Hepatocyte (in vitro differentiated cells): ENCODE results near the gene OR51B4. TPM values are rescaled to one million over a fixed set of nuclear protein-coding genes. Genes with fewer than 3 reads are reported as not detected.
"Not testable (repeated sequence)": the region's sequence is repeated elsewhere in the genome, so short reads cannot be mapped to it uniquely, and the experiment has no call there.

ENCODE experiments used
- DNase-seq: peaks from one replicate; pipeline ENCODE4 v3.0.0-alpha.2; 2016; ENCODE audit warnings: low spot score
- H2AFZ ChIP-seq: fragments of 200-600 bp; sonication (generic); 2 replicates; pipeline ENCODE4 v1.6.0; 2016; ENCODE audit warnings: antibody characterized with exemption, mild to moderate bottlenecking
- H3K27ac ChIP-seq: fragments of 200-600 bp; sonication (generic); 2 replicates; pipeline ENCODE4 v1.5.1; 2016; ENCODE audit warnings: mild to moderate bottlenecking
- H3K27me3 ChIP-seq: fragments of 200-600 bp; sonication (generic); 2 replicates; pipeline ENCODE4 v1.6.1; 2016
- H3K36me3 ChIP-seq: fragments of 200-600 bp; sonication (generic); replicated peaks from 2 replicates; pipeline ENCODE4 v1.5.1; 2016; ENCODE audit warnings: low read depth; ENCODE audit not compliant: insufficient read depth
- H3K4me1 ChIP-seq: fragments of 200-600 bp; sonication (generic); 2 replicates; pipeline ENCODE4 v1.5.1; 2016; ENCODE audit warnings: mild to moderate bottlenecking, moderate library complexity; ENCODE audit not compliant: insufficient read depth
- H3K4me2 ChIP-seq: fragments of 200-600 bp; sonication (generic); 2 replicates; pipeline ENCODE4 v1.6.0; 2016
- H3K4me3 ChIP-seq: fragments of 200-600 bp; sonication (generic); 2 replicates; pipeline ENCODE4 v1.5.1; 2016; ENCODE audit warnings: mild to moderate bottlenecking
- H3K79me2 ChIP-seq: fragments of 200-600 bp; sonication (generic); 2 replicates; pipeline ENCODE4 v1.6.0; 2017; ENCODE audit warnings: mild to moderate bottlenecking
- H3K9me2 ChIP-seq: fragments of 200-600 bp; sonication (generic); replicated peaks from 2 replicates; pipeline ENCODE4 v1.6.0; 2017; ENCODE audit warnings: mild to moderate bottlenecking; ENCODE audit not compliant: insufficient read depth
- H3K9me3 ChIP-seq: fragments of 200-600 bp; sonication (generic); 2 replicates; pipeline ENCODE4 v1.5.1; 2016; ENCODE audit warnings: low read depth, mild to moderate bottlenecking
- H4K20me1 ChIP-seq: fragments of 200-600 bp; sonication (generic); 2 replicates; pipeline ENCODE4 v1.6.0; 2016; ENCODE audit warnings: mild to moderate bottlenecking; ENCODE audit not compliant: insufficient read depth, poor library complexity, severe bottlenecking
- EZH2 ChIP-seq: fragments of 200-600 bp; sonication (generic); IDR thresholded peaks from 2 replicates; pipeline ENCODE4 v1.6.1; 2016; ENCODE audit warnings: antibody characterized with exemption, mild to moderate bottlenecking, borderline replicate concordance
- EZH2phosphoT487 ChIP-seq: fragments of 200-600 bp; sonication (generic); IDR thresholded peaks from one replicate; pipeline ENCODE4 v1.6.1; 2018; ENCODE audit warnings: antibody characterized with exemption, mild to moderate bottlenecking, low read depth, moderate library complexity; ENCODE audit not compliant: unreplicated experiment, severe bottlenecking
- WGBS: methylation state at CpG from one replicate; pipeline ENCODE4 v1.1.6; 2016; ENCODE audit warnings: low lambda C conversion rate; ENCODE audit errors: missing lambda C conversion rate; 5-methylcytosine and 5-hydroxymethylcytosine counted together
- polyA plus RNA-seq: library from polyadenylated mRNA; unstranded; fragments of >200 nt; fragmentation: Nextera tagmentation; extraction: Ambion mirVana; gene quantifications from 2 replicates; pipeline ENCODE4 v1.2.1, GENCODE V29; 2016
- total RNA-seq: library from RNA; depleted of rRNA; stranded (reverse); fragments of >200 nt; gene quantifications from 2 replicates; pipeline ENCODE4 v1.2.3, GENCODE V29; 2014
- TF ChIP-seq, protein P1 (sequence below): fragments of 200-600 bp; sonication (generic); IDR thresholded peaks from 2 replicates; pipeline ENCODE4 v1.5.1; 2016; ENCODE audit warnings: antibody characterized with exemption, mild to moderate bottlenecking; ENCODE audit not compliant: poor library complexity

The OR51B4 gene
- total and polyA plus RNA-seq, 2 experiments from 2014 or later, result not detected

- Histone ChIP-seq H3K9me3 (no peaks in the 10 kb centered on the region), H3K27me3 (no peaks in the 10 kb centered on the region), H3K27ac (no peak overlapping the region), H3K79me2 (no peaks in the 10 kb centered on the region), H3K4me3 (no peak overlapping the region), H2AFZ (no peak overlapping the region), H3K36me3 (no peaks in the 10 kb centered on the region), H3K9me2 (no peaks in the 10 kb centered on the region), H3K4me1 (no peaks in the 10 kb centered on the region), H4K20me1 (no peaks in the 10 kb centered on the region), H3K4me2 (no peak overlapping the region)
- WGBS, result 91% methylated on average over 1 of the region's 1 CpG
- DNase-seq, result no peak
- TF ChIP-seq EZH2phosphoT487 (no peak), EZH2 (no peak)
- TF ChIP-seq, protein P1, sequence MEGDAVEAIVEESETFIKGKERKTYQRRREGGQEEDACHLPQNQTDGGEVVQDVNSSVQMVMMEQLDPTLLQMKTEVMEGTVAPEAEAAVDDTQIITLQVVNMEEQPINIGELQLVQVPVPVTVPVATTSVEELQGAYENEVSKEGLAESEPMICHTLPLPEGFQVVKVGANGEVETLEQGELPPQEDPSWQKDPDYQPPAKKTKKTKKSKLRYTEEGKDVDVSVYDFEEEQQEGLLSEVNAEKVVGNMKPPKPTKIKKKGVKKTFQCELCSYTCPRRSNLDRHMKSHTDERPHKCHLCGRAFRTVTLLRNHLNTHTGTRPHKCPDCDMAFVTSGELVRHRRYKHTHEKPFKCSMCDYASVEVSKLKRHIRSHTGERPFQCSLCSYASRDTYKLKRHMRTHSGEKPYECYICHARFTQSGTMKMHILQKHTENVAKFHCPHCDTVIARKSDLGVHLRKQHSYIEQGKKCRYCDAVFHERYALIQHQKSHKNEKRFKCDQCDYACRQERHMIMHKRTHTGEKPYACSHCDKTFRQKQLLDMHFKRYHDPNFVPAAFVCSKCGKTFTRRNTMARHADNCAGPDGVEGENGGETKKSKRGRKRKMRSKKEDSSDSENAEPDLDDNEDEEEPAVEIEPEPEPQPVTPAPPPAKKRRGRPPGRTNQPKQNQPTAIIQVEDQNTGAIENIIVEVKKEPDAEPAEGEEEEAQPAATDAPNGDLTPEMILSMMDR, result no peak
Measured at GRCh38 chr11:5339771-5340322, 38.1 kb upstream of the OR51B4 start.

- not testable (repeated sequence) for H3K4me3 ChIP-seq
Measured at GRCh38 chr11:5337253-5337652, 35.5 kb upstream of the OR51B4 start.

GRCh38 chr11:5336331-5336730 is 34.6 kb upstream of the OR51B4 start:
- Histone ChIP-seq H3K36me3 (no peaks in the 10 kb centered on the region), H4K20me1 (no peaks in the 10 kb centered on the region), H3K9me2 (no peaks in the 10 kb centered on the region), H3K4me3 (no peak overlapping the region), H2AFZ (no peak overlapping the region), H3K27ac (no peak overlapping the region), H3K9me3 (no peaks in the 10 kb centered on the region), H3K27me3 (no peaks in the 10 kb centered on the region), H3K79me2 (no peaks in the 10 kb centered on the region), H3K4me2 (no peak overlapping the region), H3K4me1 (no peaks in the 10 kb centered on the region)
- TF ChIP-seq EZH2 (no peak), EZH2phosphoT487 (no peak)
- TF ChIP-seq, protein P1, result no peak
- DNase-seq, result no peak

More at GRCh38 chr11:5337253-5337652, 35.5 kb upstream of the OR51B4 start:
- DNase-seq, H3K36me3 ChIP-seq, H2AFZ ChIP-seq, H4K20me1 ChIP-seq, H3K9me2 ChIP-seq, H3K79me2 ChIP-seq, H3K4me1 ChIP-seq, H3K27me3 ChIP-seq, H3K4me2 ChIP-seq, H3K9me3 ChIP-seq, H3K27ac ChIP-seq: not testable (repeated sequence)
- 92% methylated on average over 1 of the region's 1 CpG for WGBS

DNA sequence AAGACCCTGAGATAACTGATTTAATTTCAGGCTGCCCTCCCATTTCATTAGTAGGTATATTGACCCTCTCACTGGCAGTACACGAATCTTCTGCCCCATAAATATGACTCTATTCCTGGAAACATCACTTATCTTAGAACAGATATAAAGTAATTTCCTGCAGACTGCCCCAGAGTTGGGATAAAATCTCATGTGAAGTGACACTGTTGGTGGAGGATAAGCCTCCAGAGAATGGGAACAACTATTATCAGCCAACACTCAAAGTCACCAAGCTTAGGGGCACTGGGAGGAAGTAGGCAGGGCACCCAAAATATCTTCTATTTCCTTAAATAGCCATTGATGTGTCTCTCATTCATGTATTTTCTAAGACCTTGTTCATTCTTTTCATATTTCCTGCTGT is 33.4 kb upstream of the OR51B4 start:
- TF ChIP-seq EZH2 (no peak), EZH2phosphoT487 (no peak)
- TF ChIP-seq, protein P1, result no peak

More for the DNA sequence above, 33.4 kb upstream of the OR51B4 start:
- H4K20me1 ChIP-seq, result no peaks in the 10 kb centered on the region
- H3K27me3 ChIP-seq, result no peaks in the 10 kb centered on the region
- H3K27ac ChIP-seq, result no peak overlapping the region
- no peaks in the 10 kb centered on the region for H3K79me2 ChIP-seq
- H3K9me2 ChIP-seq, result no peaks in the 10 kb centered on the region
- no peak overlapping the region for H2AFZ ChIP-seq
- no peak overlapping the region for H3K4me3 ChIP-seq
- no peaks in the 10 kb centered on the region for H3K4me1 ChIP-seq
- H3K9me3 ChIP-seq, result no peaks in the 10 kb centered on the region
- WGBS, result 47% methylated on average over 1 of the region's 1 CpG
- H3K36me3 ChIP-seq, result no peaks in the 10 kb centered on the region
- DNase-seq, result no peak
- H3K4me2 ChIP-seq, result no peak overlapping the region
